ENCODE data around the gene INKA2. TPM values are rescaled to one million over a fixed set of nuclear protein-coding genes. Genes with fewer than 3 reads are reported as not detected.

INKA2 gene
- total RNA-seq = 1.3 and 2.5 TPM in 2 replicates

DNA sequence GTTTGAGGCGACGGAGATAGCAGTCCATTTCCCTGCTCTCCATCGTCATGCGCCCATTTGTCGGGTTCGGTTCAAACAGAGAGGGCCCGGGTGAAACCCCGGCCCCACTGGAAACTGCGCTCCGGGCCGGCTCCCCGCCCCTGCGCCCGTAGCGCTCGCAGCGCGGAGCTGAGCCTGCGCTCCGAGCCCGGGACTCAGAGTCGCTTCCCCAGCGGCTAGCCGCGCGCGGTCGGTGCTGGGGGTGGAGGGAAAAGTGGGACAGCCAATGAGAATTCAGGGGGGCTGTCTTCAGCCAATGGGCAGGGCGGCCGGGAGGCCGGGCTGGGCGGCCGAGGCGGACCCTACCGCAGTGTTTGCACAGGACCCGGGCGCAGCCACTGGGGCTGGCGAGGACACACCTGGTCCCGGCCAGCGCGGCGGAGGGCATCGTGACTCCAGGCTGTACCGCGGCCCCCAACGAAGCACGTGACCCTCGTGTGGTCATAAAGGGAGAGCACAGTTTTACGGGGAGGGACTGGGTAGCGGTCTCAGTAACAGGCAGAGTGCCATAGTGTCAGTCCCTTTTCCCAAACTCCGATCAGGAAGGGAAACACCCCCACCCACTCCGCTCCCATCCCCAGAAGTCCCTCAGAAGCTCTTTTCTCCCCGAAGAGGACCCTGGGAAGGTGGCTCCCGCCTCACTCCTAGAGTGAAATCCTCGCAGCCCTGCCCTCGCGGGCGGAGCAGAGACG, at the start of gene INKA2:
INKA2 (minus strand) TSS at position 202 of the 731 bp plus-strand sequence; CDS start at position 49, 153 bp downstream.
- intact Hi-C loops (cut with micrococcal nuclease) = loop anchor here (1.0 to 2.0 kb wide), 2 partner anchors 16 to 25 kb away; partner anchors contain the start of gene DDX20

DNA sequence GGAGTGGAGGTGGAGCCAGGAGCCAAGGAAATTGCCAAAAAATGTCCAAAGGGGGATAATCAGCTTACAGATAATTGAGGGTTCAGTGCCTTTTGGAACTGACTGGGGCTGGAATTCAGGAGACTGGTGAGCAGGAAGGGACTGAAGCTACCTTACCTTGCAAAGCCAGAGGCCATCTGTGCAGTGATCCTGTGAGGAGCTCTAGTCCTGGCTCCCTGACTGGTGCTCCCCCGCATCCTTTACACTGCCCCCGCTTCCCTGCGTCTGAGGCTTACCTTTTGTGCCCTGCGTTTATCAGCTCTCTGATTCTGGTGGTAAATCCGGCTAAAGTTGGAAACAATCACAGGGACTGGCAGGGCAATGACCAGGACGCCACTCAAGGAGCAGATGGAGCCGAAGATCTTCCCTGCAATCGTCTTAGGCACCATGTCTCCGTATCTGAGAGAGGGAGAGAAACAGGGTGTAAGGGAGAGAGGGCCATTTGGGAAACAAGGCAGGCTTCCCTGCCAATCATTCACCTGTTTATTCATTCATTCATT, 47.5 kb upstream of the INKA2 start:
- intact Hi-C loops (cut with micrococcal nuclease) = no loop called here

DNA sequence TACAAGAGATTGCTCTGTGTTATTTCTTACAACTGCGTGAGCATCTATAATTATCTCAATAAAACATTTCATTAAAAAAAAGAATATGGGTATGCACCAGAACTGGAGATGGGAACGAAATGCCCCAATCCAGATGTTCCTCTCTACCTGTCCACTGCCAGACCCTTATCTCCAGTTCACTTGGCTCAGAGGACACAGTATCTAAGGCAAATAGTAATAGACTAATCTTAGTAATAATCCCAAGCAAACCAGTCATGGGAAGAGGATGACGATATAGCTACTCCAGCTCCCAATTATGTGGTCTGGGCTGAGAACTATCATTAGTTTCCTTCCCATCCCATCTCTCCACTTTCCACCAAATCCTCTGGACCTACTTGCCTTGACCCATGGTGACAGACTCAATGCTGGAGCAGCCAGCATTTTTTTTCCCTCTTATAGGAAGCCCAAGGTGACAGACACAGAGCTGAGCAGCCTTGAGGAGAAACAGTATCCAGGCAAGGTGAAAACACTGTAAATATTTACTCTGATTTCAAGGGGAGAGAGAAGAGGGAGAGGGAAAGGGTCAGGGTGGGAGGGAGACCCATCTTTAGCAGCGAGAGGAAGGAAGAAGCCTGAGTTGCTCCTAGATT, 45.2 kb upstream of the INKA2 start:
- intact Hi-C loops (cut with micrococcal nuclease) = no loop called here

DNA sequence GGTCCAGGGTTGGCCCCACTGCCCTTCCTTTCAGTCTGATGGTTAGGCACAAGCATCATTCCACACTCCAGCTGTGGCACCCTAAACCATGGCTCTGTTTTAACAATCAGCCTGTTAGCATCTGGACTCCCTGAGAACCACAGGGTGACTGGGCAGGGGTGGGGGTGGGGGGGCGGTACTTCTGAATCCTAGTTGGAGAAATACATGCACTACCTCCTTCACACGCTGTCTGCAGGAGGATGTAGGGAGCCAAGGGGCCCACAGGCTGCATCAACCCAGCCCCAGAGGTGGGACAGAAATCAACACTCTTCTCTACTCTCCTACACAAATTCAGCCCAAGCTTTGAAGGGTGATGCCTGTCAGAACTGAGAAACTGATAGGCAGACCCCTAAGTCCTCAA, 40.4 kb upstream of the INKA2 start:
- intact Hi-C loops (cut with micrococcal nuclease) = no loop called here

DNA sequence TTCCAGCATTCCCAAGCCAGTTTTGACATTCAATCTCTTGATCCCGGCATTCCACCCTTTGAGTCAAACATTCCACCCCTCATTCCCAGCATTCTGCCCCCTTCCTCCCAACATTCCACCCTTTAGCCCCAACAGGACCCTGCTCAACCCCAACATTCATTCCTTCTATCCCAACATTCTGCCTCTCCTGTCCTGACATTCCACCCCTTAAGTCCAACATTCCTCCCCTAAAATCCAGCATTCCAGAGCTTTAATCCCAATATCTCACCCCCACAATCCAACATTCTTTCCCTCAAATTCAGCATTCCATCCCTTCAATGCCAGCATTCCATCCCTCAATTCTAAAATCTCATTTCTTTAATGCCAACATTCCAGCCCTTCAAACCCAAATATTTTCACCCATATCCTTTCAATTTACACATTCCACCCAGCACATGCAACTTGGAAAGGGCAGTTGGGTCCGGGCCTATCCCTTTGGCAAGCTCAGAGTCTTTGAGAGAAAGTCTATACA, 39.4 kb upstream of the INKA2 start:
- intact Hi-C loops (cut with micrococcal nuclease) = no loop called here

- intact Hi-C loops (cut with micrococcal nuclease) = no loop called here
Observed at GRCh38 chr1:111778066-111778465, 38.9 kb upstream of the INKA2 start.

DNA sequence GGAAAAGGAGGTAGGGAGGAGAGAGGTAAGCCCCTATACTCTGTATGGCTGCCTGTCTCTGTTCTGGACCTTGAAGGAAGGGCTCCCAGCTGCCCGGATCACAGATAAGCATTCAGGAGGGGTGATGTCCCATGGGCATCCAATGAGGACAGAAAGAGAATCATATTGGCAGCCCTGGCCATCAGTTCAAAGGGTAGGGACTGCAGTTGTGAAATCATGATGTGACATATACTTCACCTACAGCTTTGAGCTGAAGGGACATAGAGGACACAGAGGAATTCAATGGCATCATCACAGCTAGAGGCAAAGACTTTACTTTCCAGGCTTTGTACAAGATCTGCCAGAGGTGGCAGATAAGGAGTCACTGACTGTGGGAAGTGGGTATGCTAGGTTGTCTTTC, 38.1 kb upstream of the INKA2 start:
- intact Hi-C loops (cut with micrococcal nuclease) = no loop called here

DNA sequence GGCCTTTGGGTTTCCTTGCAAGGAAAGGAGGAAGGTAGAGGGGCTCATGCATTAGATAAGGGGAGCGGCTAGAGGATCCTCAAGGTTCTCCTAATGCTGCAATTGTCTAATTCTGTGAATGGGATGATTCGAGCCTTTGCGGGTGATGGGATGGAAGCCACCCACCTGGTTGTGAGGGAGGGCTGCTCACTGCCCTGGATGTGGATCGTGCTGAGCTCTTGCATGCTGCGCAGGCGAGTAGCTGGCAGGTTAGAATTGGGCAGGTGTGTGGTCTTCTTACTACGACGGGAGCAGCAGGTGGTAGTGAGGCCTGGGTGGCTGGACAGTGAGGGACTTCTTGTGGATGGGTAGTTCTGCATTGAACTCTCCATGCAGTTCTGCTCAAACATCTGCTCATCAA, 37.7 kb upstream of the INKA2 start:
- intact Hi-C loops (cut with micrococcal nuclease) = no loop called here

DNA sequence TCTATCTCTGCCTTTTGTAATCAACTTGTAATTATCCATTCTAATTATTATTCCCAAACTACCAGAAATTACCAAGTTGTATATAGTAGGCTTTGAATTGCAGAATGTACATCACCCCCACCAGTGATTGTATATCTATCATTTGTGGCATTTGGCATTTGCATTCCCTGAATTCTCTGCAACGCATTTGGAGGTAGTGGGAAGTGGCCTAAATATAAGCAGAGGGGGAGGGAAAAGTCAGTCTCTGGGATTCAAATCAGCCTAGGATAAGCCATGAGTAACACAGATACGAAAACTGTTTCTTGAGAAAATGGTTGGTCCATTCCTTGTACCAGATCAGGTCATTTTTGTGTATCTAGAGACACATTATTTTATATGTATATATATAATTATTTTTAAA, 37.2 kb upstream of the INKA2 start:
- intact Hi-C loops (cut with micrococcal nuclease) = no loop called here

DNA sequence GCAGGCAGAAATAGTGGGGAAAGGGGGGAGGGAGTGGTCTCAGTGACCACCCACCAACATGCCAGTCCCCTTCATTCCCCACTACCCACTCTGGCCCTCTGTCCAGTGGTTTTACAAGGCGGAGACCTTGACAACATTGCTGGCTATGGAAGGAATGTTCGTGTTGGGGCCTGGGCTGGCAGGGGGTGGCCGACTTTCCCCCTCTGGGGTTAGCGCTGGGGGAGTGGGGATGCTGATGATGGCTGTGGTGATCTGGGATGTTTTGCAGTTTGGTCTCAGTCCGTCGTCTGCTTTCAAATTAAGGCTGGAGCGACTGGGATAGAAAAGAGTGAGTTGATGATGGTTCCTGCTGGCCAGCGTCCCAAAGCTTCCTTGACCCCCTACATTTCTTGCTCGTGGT, 36.8 kb upstream of the INKA2 start:
- intact Hi-C loops (cut with micrococcal nuclease) = no loop called here

DNA sequence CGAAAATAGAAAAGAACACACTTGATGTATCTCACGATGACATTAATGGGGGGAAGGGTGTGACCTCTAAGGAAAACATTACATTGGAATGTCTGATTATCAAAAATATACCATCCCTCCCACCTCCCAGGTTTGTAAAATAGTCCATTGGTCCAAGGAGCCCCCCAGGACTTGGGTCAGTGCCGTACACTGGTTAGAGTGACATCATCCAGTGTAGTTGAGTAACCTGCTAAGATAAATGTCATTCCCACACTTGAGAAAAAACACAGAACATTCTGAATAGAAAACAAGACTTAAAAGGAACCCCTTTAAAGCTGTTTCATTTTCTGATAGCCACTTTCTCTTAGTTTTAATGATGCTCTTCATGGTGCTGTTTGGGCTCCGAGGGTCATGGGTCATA, 31.7 kb upstream of the INKA2 start:
- intact Hi-C loops (cut with micrococcal nuclease) = no loop called here

GRCh38 chr1:111769517-111770146, 30.4 kb upstream of the INKA2 start:
- intact Hi-C loops (cut with micrococcal nuclease) = loop anchor here (1.0 to 5.0 kb wide), 7 partner anchors 54 to 739 kb away; no protein-coding TSS in a partner anchor

DNA sequence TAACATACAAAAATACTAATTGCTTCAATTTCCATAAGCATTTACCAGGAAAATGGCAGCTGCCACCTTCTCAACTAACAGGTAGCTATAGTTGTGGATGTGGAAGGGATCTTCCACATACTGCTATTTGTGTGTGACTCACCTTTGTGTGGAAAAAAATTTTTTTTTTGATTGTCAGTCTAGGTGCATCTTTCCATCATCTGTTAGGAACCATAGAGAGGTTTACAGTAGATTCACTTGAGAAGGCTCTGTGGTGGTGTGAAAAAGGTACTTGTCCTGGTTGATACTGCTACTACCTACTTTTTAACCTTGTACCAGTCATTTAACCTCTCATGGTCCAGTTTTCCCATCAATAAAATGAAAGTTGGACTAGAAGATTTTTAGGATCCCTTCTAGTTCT, 29.4 kb upstream of the INKA2 start:
- intact Hi-C loops (cut with micrococcal nuclease) = loop anchor here (1.0 to 5.0 kb wide), 7 partner anchors 53 to 738 kb away; no protein-coding TSS in a partner anchor

DNA sequence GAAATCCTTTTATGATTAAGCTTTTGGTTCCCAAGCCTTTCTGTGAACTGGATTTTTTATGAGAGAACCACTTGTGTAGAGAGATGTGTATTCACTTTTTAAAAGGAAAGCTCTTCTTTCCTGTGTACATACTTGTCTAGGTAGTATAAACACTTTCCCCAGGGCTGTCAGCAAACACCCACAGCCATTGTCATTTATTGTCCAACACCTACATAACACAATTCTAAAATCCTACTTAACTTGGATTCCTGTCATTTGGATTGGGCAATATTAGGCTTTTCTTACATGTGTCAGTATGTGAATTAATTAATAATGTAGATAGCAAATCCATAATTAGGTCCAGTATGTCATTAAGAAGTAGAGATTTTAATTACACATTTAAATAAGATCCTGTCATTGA, 28.8 kb upstream of the INKA2 start:
- intact Hi-C loops (cut with micrococcal nuclease) = loop anchor here (2.0 to 5.0 kb wide), 4 partner anchors 369 to 737 kb away; no protein-coding TSS in a partner anchor

DNA sequence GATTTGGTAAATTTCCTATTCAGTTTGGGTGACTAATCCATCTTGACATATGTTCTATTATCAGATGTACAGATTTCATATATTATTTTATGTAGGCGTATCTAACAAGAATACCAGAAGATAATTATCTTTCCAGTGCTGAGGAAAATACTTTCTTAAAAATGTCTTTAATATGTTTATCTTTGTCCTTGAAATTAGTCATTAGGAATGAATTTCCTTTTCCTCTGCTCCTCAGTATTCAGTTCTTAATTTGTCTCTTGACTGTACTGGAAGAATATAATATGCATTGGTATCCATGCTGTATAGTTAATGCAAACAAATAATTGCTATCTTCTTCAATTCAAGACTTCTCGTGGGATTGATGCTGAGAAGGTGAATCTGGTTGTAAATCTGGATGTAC, 23.1 kb upstream of the INKA2 start:
- intact Hi-C loops (cut with micrococcal nuclease) = no loop called here

DNA sequence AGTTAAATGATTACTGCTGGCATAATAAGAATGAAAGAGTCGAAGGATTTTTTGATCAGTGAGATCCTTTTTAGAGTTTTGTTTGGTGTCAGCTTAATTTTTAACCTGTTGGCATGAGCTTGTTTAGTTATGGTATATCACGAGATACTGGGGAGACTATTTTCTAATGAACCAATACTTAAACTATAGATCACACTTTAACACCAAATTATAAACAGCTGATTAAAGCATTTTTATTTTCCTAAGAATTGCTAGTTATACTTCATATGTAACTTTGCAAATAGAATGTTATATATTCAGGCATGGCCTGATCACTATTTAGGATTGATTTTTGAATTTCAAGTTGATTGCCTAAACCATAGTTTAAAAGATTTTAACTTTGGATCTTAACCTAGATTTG, 22.5 kb upstream of the INKA2 start:
- intact Hi-C loops (cut with micrococcal nuclease) = no loop called here

DNA sequence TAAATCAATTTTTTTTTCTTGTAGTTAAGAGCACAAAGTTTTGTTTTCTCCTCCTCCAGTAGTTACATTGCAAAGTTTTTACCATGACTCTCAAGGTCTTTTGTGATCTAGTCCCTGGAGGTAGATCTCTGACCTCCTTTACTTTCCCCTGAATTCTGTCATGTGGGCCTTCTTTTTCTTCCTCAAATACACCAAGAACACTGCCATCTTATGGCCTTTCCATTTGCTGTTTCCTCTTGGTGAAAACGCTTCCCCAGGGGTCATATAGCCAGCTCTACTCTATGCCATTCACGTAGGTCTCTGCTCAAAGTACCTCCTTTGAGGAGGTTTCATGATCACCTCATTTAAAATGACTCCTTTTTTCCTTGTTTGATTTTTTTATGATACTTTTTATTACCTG, 19.2 kb upstream of the INKA2 start:
- intact Hi-C loops (cut with micrococcal nuclease) = loop anchor here (5.0 kb wide), 2 partner anchors 859 to 876 kb away; partner anchors contain the start of genes CAPZA1 and ST7L

DNA sequence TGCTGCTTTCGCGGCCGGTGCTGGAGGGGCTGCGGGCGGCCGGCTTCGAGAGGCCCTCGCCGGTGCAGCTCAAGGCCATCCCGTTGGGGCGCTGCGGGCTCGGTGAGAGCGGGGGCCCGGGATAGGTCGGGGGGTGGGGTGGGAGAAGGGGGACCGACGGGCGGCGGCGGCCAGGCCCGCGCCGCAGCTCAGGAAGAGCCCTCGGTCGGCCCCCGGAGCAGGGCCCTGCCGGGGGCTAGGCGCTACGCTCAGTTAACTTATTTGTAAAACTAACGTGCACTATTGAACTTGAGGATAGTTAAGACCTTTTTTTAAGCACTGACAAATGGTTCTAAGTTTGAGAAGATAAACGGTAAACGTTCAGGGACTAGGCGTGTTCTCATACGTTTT, 16.9 kb upstream of the INKA2 start:
- intact Hi-C loops (cut with micrococcal nuclease) = loop anchor here (5.0 kb wide), 2 partner anchors 861 to 874 kb away; partner anchors contain the start of genes CAPZA1 and ST7L

- intact Hi-C loops (cut with micrococcal nuclease) = loop anchor here (1.0 to 5.0 kb wide), 14 partner anchors 16 to 1416 kb away; partner anchors contain the start of genes ATP5PB, CAPZA1, CEPT1 and DENND2D
Observed at GRCh38 chr1:111755331-111756123, 16.3 kb upstream of the INKA2 start, which contains the start of gene DDX20. Gene DDX20, plus strand, starts transcription at chr1:111755901. Its CDS starts 24 bp downstream, at chr1:111755925.

GRCh38 chr1:111754984-111755330, 15.8 kb upstream of the INKA2 start:
- intact Hi-C loops (cut with micrococcal nuclease) = loop anchor here (1.0 to 5.0 kb wide), 14 partner anchors 16 to 1416 kb away; partner anchors contain the start of genes ATP5PB, CAPZA1, CEPT1 and DENND2D
